Caki2 (cell line): ENCODE measurements around the gene CCDC70. TPM values are rescaled to one million over a fixed set of nuclear protein-coding genes. Genes with fewer than 3 reads are reported as not detected.

ENCODE experiments used
- DNase-seq: peaks from one replicate; pipeline ENCODE4 v3.0.0-alpha.2; 2015; ENCODE audit warnings: low read depth
- in situ Hi-C: cut with HindIII; loops from 2 replicates; pipeline ENCODE4 v1.10.0; 2016; ENCODE audit warnings: low sequenced_read_pairs, low pct_unique_long_range_greater_than_20kb, mixed read lengths
- total RNA-seq: library from RNA; depleted of rRNA; stranded (reverse); fragments of >200 nt; shearing (Covaris generic); gene quantifications from 2 replicates; pipeline ENCODE4 v1.2.3, GENCODE V29; 2014; ENCODE audit warnings: low replicate concordance

Gene CCDC70
- total RNA-seq, 1 experiment from 2014 or later: not detected

DNA sequence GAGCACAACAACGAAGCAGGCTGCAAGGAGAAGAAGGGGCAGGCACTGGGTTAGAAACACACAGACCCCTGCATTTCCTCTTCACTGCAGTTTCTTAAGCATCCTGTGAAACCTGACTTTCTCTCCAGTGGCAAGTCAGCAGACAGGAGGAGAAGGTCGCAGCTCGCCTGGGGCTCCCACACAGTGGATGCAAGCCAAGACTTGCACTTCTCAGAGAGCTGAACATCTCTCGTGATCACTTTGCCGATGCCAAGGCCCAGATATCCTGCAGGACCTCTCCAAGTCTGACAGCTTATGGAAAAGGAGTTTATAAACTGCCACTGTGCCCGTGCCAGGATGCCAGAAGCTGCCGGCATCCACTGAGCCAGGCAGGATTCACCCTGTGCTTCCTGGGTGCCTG lies 35.2 kb upstream of the CCDC70 start:
- DNase-seq: no peak
- in situ Hi-C loops: no loop called here

DNA sequence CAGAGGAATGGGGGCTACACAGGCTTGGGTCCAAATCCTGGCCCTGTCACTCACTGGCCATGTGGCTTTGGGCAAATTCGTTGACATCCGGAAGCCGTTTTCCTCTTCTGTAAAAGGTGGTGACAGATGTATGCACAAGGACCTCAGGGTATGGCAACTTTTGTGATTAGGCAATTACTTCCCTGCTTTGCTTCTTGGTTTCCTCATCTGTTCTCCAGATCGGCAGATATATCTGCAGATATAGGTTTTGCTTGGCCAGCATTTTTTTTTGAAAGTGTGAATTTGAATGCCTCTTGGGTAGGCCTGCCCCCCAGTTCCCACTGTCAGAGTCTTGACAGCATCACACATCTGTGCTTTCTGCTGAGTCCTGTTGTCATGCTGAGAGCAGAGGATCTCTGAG lies 34.5 kb upstream of the CCDC70 start:
- in situ Hi-C loops: no loop called here
- no peak for DNase-seq

DNA sequence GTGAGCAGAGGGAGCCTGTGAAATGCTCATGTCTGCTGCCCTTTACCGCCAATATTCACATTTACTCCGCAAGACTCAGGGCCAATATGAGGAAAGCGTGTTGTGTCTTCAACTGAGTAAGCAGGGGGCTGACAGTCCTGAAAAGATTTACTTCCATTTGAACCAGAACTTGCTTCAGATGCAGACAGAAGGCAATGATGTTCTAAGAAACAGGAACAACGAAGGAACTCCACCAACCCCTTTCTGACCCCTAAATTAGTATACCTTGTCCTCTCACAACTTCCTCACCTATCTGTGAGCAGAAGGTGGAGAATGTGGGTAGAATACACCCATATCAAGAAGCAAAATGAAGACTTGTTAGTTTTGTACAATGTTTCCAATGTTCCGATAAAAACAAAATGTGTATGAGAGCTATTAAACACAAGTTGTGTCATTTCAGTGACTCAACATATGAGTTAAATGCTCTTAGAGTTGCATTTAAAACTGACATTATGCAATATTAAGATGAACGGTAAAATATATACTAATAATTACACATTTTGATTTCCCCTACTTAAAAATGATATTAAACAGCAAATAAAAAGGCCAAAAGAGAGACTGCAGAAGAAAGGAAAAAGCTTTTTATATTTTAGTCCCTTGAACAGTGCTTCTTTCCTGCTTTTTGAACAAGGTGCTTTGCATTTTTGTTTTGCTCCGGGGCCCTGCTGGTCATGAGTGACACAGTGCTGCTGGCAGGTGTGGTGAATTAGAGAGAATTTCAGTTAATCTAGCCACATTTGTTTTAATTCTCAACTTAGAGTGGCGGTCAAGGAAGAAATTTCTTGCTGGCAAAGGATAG lies 32.8 kb upstream of the CCDC70 start:
- in situ Hi-C loops: no loop called here
- no peak for DNase-seq

DNA sequence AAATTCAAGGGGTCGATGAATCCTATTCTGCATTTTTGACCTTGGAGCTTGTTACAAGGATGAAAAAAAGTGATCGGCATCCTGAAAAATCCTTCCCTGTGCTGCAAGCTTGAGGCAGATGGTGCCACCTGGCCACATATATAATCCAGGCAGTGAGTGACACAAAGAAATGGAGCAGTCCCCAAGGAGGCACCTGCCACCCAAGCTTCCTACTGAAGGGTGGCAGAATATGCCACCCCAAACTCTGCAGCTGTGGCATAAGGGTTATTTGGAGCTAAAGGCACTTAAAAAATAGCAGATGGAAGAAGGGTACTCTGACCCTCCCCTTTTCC lies 32.2 kb upstream of the CCDC70 start:
- in situ Hi-C loops: no loop called here

DNA sequence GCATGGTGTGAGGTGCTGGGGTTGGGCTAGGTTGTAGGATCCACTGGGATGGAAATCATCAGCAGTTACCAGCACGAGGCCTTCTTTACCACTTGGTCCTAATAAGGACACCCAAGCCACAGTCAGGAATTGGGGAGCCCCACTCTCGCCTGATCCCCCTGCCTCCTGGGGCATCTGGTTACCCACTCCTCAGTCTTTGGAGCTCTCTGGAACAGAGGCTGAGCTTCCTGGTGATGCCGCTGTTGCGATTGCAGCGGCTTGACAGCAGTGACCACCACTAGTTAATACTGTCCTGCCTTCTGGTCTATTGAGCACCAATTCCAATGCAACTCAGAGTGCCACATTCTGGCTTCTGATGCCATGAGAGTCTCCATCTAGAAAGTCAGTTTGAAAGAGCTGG lies 30.2 kb upstream of the CCDC70 start:
- no peak for DNase-seq
- in situ Hi-C loops: no loop called here

More for the DNA sequence above, 32.2 kb upstream of the CCDC70 start:
- no peak for DNase-seq

DNA sequence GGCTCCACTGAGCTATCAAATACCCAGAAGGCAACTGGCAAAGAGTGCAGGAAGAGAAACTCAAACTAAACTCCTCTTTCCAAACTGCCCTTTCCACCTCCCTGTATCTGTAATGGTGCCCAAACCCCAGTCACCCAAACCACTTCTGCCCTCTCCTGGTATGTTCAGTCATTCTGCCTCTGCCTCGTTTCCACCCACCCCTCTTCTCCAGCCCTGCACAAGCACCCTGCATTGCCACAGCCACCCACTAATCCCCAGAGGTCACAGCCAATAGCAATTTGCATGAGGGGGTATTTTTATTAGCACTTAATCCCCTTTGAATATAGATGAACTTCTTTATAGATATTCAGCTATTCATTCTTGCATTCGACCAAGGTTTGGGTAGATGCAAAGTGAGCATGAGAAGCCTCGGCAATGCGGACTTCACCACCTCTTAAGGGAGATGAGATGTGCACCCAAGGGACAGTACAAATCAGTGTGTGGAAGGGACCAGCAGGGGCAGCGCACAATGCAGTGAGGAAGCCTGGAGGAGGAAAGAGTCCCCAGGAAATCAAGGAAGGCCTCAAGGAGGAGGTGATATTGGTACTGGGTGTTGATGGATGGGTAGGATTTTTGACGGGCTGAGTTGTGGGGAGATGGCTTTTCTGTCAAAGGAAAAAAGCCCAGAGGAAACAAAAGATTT lies 29.2 kb upstream of the CCDC70 start:
- in situ Hi-C loops: no loop called here
- no peak for DNase-seq

DNA sequence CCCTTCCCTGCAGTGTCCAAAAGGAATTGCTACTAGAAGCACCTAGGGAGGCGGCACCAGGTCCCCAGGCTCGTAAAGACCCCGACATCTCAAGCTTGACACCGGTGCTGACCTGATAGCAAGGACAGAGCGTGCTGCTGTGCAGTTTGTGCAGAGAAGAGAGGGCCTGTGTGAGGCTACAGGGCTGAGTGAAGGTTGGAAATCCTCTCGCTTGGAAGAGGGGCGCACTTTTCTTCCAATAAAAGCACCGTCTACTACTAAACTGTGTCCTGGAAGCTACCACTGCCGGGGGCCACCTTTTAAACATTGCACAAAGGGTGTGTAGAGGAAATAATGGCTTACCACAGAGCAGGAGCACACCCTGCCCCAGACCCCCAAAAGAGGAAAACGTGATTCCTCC lies 27.8 kb upstream of the CCDC70 start:
- no peak for DNase-seq
- in situ Hi-C loops: no loop called here

DNA sequence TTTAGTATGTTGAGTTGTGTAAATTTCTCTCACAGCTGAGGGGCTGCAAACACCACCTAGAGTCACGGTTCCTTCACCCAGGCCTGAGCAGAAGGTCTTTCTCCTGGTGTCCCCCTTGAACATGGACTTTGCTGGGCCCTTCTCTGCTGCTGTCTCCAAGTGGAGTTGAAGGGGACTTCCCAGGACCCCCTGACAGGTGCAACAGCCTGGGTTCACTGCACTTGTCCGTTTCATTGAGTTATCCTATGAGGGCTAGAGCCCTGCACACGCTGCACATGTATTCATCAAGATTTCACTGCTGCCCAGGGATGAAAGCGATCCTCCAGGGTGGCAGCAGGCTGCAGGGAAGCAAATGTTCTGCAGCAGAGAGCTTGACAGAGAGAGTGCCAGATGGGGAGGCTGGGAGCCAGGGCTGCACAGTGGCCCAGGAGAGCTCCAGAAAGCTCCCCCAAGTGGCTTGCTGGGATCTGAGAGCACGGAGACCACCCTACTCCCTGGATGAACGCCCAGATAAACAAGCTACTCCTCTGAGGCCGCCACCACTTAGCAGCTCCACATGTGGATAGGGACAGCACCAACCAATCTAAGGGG lies 27.1 kb upstream of the CCDC70 start:
- no peak for DNase-seq
- in situ Hi-C loops: no loop called here

DNA sequence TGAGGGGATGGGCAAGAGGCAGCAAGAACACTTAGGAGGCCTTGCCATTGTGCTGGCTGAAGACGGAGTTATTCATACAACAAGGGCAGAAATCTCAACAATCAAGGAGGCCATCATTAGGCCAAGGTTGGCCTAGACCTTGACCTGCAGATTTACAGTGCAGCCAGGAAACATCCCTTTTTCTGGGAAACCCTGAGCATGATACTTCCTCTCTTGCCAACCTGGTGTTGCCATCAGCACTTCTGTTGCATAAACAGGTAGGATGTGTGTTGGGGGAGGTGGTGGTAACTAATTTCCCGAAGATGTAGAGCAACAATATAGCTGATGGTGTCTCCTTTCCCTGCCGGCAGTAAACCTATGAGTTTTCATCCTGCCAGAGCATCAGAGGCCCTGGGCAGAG lies 24.8 kb upstream of the CCDC70 start:
- DNase-seq: no peak
- in situ Hi-C loops: no loop called here

DNA sequence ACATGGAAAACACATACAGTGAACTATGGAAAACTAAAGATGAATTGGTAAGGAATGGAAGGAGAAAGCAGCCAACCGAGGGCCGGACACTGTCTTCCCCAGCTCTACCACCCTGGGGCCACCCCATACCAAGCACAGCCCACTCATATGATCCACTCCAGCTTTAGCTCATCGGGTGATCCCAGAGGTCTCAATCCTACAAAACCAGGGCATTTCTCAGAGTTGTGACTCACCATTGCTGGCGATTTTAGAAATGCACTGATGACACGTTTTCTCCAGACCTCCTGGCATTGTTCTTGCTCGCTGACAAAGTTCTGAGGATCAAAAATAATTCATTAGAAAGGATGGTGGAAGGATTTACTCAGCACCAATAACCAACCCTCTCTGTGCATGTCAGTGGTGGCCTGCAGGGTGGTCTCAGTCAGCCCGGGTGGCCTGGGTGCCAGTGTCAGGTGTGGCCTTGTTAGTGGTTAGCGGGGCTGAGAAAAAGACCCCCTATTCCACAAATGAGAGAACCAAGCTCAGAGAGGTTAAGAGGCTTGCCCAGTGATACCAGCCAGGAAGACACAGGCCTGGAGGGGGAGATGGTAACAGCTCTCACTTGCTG lies 23.4 kb upstream of the CCDC70 start:
- no peak for DNase-seq
- in situ Hi-C loops: no loop called here

DNA sequence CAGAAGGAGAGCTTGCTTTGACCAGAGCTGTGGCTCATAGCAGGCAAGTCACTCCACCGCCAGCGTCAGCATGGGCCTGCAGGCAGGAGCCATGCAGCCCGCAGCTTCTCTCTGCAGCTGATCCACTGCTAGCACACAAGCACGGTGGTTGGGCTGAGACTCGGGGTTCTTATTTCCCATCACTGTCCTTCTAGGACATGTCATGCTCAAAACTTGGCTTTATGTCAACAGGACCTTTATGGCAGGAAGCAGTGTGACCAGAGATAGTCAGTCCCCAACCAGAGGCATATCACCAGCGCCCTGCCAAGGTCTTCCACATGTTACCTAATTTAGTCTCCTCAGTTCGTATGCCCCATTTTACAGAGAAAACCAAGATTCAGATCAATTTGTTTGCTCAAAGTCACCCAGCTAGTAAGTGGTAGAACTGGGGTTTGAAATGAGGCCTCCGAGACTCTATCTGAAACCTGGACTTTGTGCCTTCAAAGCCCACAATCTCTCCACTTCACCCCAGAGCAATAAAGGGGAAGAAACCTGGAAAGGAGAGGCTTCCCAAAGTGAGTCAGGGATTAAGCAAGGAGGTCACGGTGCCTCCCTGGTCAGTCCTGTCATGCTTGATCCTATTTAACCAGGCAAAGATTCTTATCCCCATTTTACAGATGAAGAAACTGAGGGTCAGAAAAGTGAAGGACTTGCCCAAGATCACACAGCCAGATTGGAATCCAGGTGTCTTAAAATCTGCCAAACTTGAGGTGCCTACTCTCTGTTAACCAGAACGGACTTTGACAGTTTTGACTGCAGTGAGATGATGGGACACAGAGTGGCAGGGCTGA lies 21.8 kb upstream of the CCDC70 start:
- in situ Hi-C loops: no loop called here
- no peak for DNase-seq

DNA sequence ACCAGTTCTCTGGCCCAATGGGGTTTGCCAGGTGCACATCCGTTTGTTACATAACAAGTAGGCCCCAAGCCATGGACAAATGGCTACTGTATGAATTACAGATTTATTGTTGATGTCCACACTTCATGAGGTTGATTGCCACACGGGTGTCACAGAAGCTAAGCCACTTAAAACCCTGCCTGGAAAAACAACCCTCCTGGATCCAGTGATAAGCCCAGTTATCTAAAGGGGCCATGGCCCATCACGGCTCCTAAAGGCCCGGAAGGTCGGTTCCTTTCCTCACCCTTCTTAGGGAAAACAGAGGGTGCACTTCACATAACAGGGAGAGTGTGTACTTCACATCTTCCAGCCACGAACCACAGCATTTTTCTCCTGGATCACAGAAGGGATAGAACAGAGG lies 20.9 kb upstream of the CCDC70 start:
- DNase-seq: no peak
- in situ Hi-C loops: no loop called here

DNA sequence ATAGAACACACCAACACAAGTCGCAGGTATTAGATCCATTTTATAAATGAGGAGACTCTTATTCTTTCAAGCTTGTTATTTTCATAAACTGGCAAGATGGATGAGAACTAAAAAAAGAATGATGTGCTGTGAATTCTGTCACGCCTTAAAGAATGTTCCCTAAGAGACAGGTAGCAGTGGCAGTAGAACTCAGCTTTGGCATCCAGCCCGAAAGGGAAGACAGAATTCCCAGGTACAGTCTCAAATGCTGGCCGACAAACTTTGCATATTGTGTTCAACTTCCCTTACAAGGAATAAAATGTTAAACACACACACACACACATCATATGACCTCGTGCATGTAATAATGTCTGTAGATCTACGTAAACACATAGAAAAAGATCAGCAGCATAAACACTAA lies 20.0 kb upstream of the CCDC70 start:
- no peak for DNase-seq
- in situ Hi-C loops: no loop called here

DNA sequence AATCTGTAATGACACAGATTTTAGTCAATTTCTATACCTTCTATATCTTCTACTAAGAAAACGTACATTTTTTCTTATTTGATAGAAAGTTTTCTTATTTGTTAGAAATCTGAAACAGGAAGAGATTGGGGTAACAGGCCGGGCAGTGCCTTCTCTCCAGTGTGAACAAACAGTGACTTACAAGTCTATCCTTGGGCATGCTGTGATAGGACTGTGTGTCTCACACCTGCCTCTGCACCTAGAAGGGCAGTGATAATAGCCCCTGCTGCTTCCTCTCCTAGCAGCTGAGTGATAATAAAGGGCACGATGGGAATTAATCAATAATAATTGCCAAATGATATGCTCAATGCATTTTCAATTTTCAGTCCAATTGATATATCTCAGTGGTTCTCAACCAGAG lies 18.2 kb upstream of the CCDC70 start:
- no peak for DNase-seq
- in situ Hi-C loops: no loop called here

DNA sequence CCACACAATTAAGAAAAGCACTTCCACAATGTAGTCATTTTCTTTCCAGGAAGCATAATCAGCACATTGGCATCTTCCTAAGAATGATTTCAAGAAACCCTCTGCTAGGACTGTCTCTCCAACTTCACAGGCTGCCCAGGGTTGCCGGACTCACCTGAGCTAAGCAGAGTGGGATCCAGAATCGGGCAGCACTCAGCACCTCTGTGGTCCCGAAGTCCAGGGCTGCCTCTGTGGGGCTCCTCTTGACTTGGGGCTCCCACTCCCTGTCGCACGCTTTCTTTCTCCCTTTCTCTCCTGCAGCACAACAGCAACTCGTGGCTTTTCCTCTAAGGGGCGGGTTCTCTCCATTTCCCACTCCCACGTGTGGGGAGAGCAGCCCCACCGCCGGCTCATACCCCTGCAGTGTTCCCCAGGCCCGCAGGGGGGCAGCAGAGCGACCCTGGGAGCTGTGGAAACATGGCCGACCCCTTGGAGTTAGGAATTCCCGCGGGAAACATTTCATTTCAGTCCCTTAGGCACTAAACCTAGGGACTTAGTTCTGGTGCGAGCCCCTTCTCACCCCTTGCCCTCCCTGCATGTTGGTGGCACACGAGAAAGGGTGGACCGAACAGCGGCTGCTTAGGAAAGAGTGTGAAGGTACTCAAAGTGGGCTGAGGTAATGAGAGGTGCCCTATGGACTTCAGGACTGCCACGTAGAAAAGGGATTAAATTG lies 16.8 kb upstream of the CCDC70 start, which contains the start of gene TMEM272:
TMEM272 (minus strand) TSS at position 316 of the 712 bp plus-strand sequence. CDS start 6,647 bp downstream, outside the sequence.
- peak; percentile 38 for DNase-seq
- in situ Hi-C loops: no loop called here

DNA sequence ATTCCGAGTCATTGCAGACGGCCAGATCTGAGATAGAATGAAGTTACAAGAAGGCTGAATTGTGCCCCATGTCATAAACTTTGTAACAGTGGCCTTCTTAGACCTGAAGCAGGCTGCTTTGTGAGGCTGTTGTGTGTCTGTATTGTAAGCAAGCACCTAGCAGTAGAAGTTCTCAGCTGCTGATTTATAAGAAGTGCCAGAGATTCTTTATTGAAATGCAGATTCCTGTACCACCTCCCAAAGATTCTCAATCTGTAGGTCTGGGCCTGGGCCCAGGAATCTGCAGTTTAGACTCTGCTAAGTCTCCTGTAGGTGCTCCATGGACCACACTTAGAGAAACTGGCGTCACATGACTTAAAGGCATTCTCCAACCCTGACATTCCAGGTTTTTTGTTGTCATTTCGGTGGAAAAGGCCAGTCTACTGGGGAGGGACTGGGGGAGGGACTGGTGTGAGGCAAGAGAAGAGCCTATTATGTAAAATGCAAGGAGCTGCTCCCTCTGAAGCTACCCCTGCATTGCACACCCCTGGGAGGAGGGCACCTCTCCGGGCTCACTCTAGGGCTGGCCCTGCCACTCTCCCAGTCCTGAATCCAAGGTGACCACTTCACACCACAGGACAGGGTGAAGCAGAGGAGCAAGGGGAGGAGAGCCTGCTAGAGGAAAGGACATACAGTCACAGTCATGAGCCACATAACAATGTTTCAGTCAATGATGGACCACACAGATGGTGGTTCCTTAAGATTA lies 16.0 kb upstream of the CCDC70 start:
- no peak for DNase-seq
- in situ Hi-C loops: no loop called here

DNA sequence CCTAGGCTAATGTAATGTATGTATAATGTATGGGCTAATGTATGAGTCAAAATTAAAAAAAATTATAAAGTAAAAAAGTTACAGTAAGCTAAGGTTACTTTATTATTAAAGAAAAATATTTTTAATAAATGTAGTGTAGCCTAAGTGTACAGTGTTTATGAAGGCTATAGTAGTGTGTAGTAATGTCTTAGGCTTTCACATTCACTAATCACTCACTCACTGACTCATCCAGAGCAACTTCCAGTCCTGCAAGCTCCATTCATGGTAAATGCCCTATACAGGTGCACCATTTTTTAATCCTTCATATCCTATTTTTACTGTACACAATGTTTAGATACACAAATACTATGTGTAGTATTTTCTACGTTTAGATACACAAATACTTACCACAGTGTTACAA lies 15.0 kb upstream of the CCDC70 start:
- in situ Hi-C loops: no loop called here
- no peak for DNase-seq
